HEK293 (cell line): ENCODE measurements around the gene BLZF1.

Source experiments
- CTCF ChIA-PET: fragments of 350-600 bp; formaldehyde crosslinking; extraction: SDS; loops from one replicate; lab custom pipeline; 2021; ENCODE audit warnings: antibody characterized with exemption; lab: Yijun Ruan, JAX
- POLR2A ChIA-PET: fragments of 300-600 bp; formaldehyde crosslinking; extraction: SDS; loops from one replicate; lab custom pipeline; 2020; ENCODE audit warnings: antibody characterized with exemption, inconsistent platforms; lab: Yijun Ruan, JAX
- H3K27ac ChIP-seq: fragments of 200-500 bp; sonication (Bioruptor generic); 2 replicates; pipeline ENCODE4 v1.5.1; 2014; ENCODE audit warnings: low read depth, low read length, control low read depth, inconsistent platforms; ENCODE audit errors: extremely low read depth
- H3K36me3 ChIP-seq, 2 experiments: fragments of 200-500 bp in 1 of 2; sonication (Bioruptor generic) in 1 of 2; 1 replicate in 1 of 2; 2 replicates in 1 of 2; pipeline ENCODE4 v1.5.1; 2014 to 2017; ENCODE audit warnings: inconsistent platforms in 2 of 2, low read length in 2 of 2; ENCODE audit not compliant: control insufficient read depth in 2 of 2, insufficient read depth in 1 of 2
- H3K4me1 ChIP-seq: fragments of 200-500 bp; sonication (Bioruptor generic); 2 replicates; pipeline ENCODE4 v1.5.1; 2014; ENCODE audit warnings: mild to moderate bottlenecking, low read length, inconsistent platforms; ENCODE audit not compliant: control insufficient read depth, insufficient read depth
- H3K4me3 ChIP-seq: 2 replicates; pipeline ENCODE4 v1.5.1; 2011; ENCODE audit warnings: low read depth, mild to moderate bottlenecking, control low read depth, low read length, moderate library complexity
- H3K9me3 ChIP-seq: fragments of 200-500 bp; sonication (Bioruptor generic); 2 replicates; pipeline ENCODE4 v1.5.1; 2014; ENCODE audit warnings: low read depth, low read length, inconsistent platforms; ENCODE audit not compliant: control insufficient read depth, insufficient read depth
- KLF1 ChIP-seq: fragments of 450-650 bp; formaldehyde crosslinking; IDR thresholded peaks from 2 replicates; pipeline ENCODE4 v1.5.1; 2016; ENCODE audit warnings: missing biosample characterization, missing genetic modification characterization
- TRIM28 ChIP-seq: IDR thresholded peaks from 2 replicates; pipeline ENCODE4 v1.6.1; 2011; ENCODE audit warnings: low read length, control low read depth, borderline replicate concordance
- ZBTB1 ChIP-seq: fragments of 450-650 bp; formaldehyde crosslinking; IDR thresholded peaks from 2 replicates; pipeline ENCODE4 v1.5.1; 2016; ENCODE audit warnings: missing biosample characterization, missing genetic modification characterization
- ZFP41 ChIP-seq: fragments of 450-650 bp; formaldehyde crosslinking; IDR thresholded peaks from 2 replicates; pipeline ENCODE4 v1.5.1; 2016; ENCODE audit warnings: missing biosample characterization, missing genetic modification characterization, borderline replicate concordance
- ZNF121 ChIP-seq: fragments of 450-650 bp; formaldehyde crosslinking; IDR thresholded peaks from 2 replicates; pipeline ENCODE4 v1.5.1; 2016; ENCODE audit warnings: missing biosample characterization, missing genetic modification characterization
- ZNF140 ChIP-seq: fragments of 450-650 bp; formaldehyde crosslinking; IDR thresholded peaks from 2 replicates; pipeline ENCODE4 v1.5.1; 2016; ENCODE audit warnings: missing biosample characterization, missing genetic modification characterization
- ZNF2 ChIP-seq: fragments of 450-650 bp; formaldehyde crosslinking; IDR thresholded peaks from 2 replicates; pipeline ENCODE4 v1.5.1; 2016; ENCODE audit warnings: missing biosample characterization, missing genetic modification characterization
- ZNF549 ChIP-seq: fragments of 450-650 bp; IDR thresholded peaks from 2 replicates; pipeline ENCODE4 v1.5.1; 2018; ENCODE audit warnings: missing biosample characterization, missing genetic modification characterization, mild to moderate bottlenecking, inconsistent platforms, moderate library complexity
- ZNF585B ChIP-seq: fragments of 450-650 bp; formaldehyde crosslinking; IDR thresholded peaks from 2 replicates; pipeline ENCODE4 v1.5.1; 2016; ENCODE audit warnings: missing biosample characterization, missing genetic modification characterization
- ZNF654 ChIP-seq: fragments of 450-650 bp; formaldehyde crosslinking; IDR thresholded peaks from 2 replicates; pipeline ENCODE4 v1.5.1; 2016; ENCODE audit warnings: low read depth, missing biosample characterization, missing genetic modification characterization
- ZNF660 ChIP-seq: fragments of 450-650 bp; IDR thresholded peaks from 2 replicates; pipeline ENCODE4 v1.5.1; 2018; ENCODE audit warnings: missing biosample characterization, mild to moderate bottlenecking, missing genetic modification characterization
- ZSCAN23 ChIP-seq: fragments of 450-650 bp; formaldehyde crosslinking; IDR thresholded peaks from 2 replicates; pipeline ENCODE4 v1.5.1; 2016; ENCODE audit warnings: missing biosample characterization, missing genetic modification characterization
- TF ChIP-seq, protein P1 (sequence below): fragments of 450-650 bp; formaldehyde crosslinking; IDR thresholded peaks from 2 replicates; pipeline ENCODE4 v1.5.1; 2016; ENCODE audit warnings: missing biosample characterization, missing genetic modification characterization
- TF ChIP-seq, protein P2 (sequence below): fragments of 450-650 bp; formaldehyde crosslinking; IDR thresholded peaks from 2 replicates; pipeline ENCODE4 v1.5.1; 2016; ENCODE audit warnings: missing biosample characterization, missing genetic modification characterization
- TF ChIP-seq, protein P3 (sequence below): fragments of 450-650 bp; formaldehyde crosslinking; IDR thresholded peaks from 2 replicates; pipeline ENCODE4 v1.5.1; 2016; ENCODE audit warnings: missing biosample characterization, missing genetic modification characterization

BLZF1 gene

DNA sequence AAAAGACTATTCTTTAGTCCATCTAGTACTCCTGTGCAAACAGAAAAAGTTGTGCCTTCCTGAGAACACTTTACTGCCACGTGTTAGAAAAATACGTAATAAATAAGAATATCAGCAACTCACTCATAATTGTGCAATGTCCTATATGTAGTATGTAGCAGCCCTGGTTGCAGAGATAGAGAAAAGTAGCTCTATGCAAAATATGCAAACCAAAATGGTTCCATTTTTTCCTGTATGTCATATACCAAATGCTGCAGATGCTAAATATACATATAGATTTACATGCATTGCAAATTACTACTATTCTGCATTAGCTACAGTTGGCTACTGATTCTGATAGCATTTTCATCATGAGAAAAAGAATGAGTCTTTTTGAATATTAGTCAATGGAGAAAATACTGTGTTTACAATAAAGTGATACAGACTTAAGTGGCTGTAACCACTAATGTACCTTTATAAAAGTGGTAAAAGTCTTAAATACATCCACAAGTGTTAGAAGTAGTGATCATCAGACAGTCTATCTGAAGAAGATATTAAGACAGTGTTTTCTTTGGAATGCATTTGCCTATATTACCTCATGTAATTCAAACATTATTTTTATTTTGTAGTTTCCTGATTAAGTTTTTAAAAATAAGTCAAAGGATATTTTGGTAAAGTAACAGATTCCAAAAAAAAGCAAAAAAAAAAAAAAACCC, 20.2 kb upstream of the BLZF1 start:
- no peaks in the 10 kb centered on the region for H3K4me1 ChIP-seq
- CTCF ChIA-PET, result interaction anchor here (0.6 to 6.6 kb wide), 37 partner anchors 9 to 1862 kb away, joined by 3 to 72 read pairs (median 4); partner anchors contain the start of gene NME7
- TF ChIP-seq ZNF121 (tag by site-specific recombination) (no peak), ZSCAN23 (tag by site-specific recombination) (no peak), TRIM28 (no peak), ZBTB1 (no peak), ZNF549 (tag by site-specific recombination) (no peak), ZFP41 (tag by site-specific recombination) (no peak), ZNF140 (tag by site-specific recombination) (no peak), KLF1 (tag by site-specific recombination) (no peak)
- TF ChIP-seq, protein P1, sequence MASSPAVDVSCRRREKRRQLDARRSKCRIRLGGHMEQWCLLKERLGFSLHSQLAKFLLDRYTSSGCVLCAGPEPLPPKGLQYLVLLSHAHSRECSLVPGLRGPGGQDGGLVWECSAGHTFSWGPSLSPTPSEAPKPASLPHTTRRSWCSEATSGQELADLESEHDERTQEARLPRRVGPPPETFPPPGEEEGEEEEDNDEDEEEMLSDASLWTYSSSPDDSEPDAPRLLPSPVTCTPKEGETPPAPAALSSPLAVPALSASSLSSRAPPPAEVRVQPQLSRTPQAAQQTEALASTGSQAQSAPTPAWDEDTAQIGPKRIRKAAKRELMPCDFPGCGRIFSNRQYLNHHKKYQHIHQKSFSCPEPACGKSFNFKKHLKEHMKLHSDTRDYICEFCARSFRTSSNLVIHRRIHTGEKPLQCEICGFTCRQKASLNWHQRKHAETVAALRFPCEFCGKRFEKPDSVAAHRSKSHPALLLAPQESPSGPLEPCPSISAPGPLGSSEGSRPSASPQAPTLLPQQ (tag by site-specific recombination), result no peak
- TF ChIP-seq, protein P2, sequence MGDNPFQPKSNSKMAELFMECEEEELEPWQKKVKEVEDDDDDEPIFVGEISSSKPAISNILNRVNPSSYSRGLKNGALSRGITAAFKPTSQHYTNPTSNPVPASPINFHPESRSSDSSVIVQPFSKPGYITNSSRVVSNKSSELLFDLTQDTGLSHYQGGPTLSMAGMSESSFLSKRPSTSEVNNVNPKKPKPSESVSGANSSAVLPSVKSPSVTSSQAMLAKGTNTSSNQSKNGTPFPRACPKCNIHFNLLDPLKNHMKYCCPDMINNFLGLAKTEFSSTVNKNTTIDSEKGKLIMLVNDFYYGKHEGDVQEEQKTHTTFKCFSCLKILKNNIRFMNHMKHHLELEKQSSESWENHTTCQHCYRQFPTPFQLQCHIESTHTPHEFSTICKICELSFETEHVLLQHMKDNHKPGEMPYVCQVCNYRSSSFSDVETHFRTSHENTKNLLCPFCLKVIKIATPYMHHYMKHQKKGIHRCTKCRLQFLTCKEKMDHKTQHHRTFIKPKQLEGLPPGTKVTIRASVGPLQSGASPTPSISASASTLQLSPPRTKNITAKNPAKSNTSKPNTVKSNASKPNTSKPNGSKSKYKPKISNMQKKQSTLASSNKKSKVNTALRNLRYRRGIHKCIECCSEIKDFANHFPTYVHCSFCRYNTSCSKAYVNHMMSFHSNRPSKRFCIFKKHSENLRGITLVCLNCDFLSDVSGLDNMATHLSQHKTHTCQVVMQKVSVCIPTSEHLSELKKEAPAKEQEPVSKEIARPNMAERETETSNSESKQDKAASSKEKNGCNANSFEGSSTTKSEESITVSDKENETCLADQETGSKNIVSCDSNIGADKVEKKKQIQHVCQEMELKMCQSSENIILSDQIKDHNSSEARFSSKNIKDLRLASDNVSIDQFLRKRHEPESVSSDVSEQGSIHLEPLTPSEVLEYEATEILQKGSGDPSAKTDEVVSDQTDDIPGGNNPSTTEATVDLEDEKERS (tag by site-specific recombination), result no peak
- TF ChIP-seq, all 188 proteins: peak for 0
- no peak overlapping the region for H3K4me3 ChIP-seq
- no peak overlapping the region for H3K27ac ChIP-seq
- no peaks in the 10 kb centered on the region for H3K9me3 ChIP-seq
- H3K36me3 ChIP-seq, result no peaks in the 10 kb centered on the region
- POLR2A ChIA-PET, result interaction anchor here (0.6 to 1.1 kb wide), 3 partner anchors 368 to 744 kb away, joined by 3 to 5 read pairs (median 4); no protein-coding TSS in a partner anchor

DNA sequence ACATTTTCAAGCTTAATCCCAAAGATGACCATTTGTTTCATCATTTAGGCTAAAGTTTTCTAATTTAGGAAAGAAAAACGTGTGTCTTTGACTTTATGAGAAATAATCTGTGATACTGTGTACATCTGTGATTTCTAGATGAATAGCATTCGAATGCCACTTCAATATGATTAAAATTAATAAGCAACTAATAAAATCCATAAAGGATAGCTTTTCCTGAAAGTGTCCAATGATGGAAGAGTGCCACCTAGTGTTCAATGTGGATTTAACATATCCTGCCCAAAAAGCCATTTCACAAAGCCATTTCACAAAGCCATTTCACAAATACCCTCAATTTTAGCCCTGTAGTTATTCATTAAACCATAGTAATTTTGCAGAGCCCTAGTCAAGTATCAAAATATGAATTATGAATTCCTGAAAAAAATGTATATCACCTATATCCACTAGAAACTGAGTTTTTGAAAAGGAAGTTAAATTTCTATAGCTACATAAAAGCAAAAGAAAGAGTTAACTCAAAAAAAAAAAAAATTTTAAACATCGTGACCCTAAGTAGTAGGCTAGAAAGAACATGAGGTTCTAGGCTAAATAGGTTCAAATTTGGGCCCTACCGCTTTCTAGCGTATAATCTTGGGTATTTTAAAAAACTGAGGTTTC, 19.5 kb upstream of the BLZF1 start:
- H3K36me3 ChIP-seq, result no peaks in the 10 kb centered on the region
- TF ChIP-seq ZNF660 (tag by site-specific recombination), result peak; percentile 34; the same call in 1 of the 2 replicates
- no peak for TF ChIP-seq ZNF585B (tag by site-specific recombination)
- TF ChIP-seq, protein P3, sequence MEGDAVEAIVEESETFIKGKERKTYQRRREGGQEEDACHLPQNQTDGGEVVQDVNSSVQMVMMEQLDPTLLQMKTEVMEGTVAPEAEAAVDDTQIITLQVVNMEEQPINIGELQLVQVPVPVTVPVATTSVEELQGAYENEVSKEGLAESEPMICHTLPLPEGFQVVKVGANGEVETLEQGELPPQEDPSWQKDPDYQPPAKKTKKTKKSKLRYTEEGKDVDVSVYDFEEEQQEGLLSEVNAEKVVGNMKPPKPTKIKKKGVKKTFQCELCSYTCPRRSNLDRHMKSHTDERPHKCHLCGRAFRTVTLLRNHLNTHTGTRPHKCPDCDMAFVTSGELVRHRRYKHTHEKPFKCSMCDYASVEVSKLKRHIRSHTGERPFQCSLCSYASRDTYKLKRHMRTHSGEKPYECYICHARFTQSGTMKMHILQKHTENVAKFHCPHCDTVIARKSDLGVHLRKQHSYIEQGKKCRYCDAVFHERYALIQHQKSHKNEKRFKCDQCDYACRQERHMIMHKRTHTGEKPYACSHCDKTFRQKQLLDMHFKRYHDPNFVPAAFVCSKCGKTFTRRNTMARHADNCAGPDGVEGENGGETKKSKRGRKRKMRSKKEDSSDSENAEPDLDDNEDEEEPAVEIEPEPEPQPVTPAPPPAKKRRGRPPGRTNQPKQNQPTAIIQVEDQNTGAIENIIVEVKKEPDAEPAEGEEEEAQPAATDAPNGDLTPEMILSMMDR (tag by site-specific recombination), result peak; percentile 51; the same call in 1 of the 2 replicates
- TF ChIP-seq ZNF654 (tag by site-specific recombination), result peak; percentile 88
- TF ChIP-seq ZNF2 (tag by site-specific recombination), result 0 out of 2 replicates have a peak, but pooled peaks have one; percentile 37
- no peak overlapping the region for H3K4me3 ChIP-seq
- H3K27ac ChIP-seq, result no peak overlapping the region
- POLR2A ChIA-PET, result interaction anchor here (0.6 to 1.1 kb wide), 3 partner anchors 369 to 745 kb away, joined by 3 to 5 read pairs (median 4); no protein-coding TSS in a partner anchor
- H3K4me1 ChIP-seq, result no peaks in the 10 kb centered on the region
- H3K9me3 ChIP-seq, result no peaks in the 10 kb centered on the region
- CTCF ChIA-PET, result interaction anchor here (0.6 to 6.6 kb wide), 42 partner anchors 10 to 1861 kb away, joined by 3 to 72 read pairs (median 3); partner anchors contain the start of gene NME7
